Naive thymus-derived CD4-positive, alpha-beta T cell (primary cell): ENCODE measurements around the gene OR4C5. TPM values are rescaled to one million over a fixed set of nuclear protein-coding genes. Genes with fewer than 3 reads are reported as not detected.
"Not testable (repeated sequence)": the region's sequence is repeated elsewhere in the genome, so short reads cannot be mapped to it uniquely, and the experiment has no call there.

Experiments used
- ATAC-seq: fragments of 150-1000 bp; cut with Tn5 transposase; 2 replicates; pipeline ENCODE4 v1.10.0; 2021; ENCODE audit warnings: mild to moderate bottlenecking, moderate library complexity
- CTCF ChIA-PET: fragments of 350-600 bp; sonication (Branson Sonifier 250); formaldehyde crosslinking; loops from one replicate; lab custom pipeline; 2021; ENCODE audit warnings: antibody characterized with exemption; lab: Charles Lee
- POLR2A ChIA-PET: fragments of 350-600 bp; sonication (Branson Sonifier 250); formaldehyde crosslinking; loops from one replicate; lab custom pipeline; 2021; ENCODE audit warnings: antibody characterized with exemption, inconsistent platforms; lab: Charles Lee
- DNase-seq, 9 donors: peaks; one replicate each; pipeline versions ENCODE4 v3.0.0 to v3.0.0-alpha.2; 2020 to 2022; ENCODE audit warnings: mixed read lengths in 1 of 9
- H3K27ac ChIP-seq: one replicate; pipeline ENCODE4 v1.7.0; 2013; ENCODE audit warnings: mild to moderate bottlenecking, low read depth, low read length, moderate library complexity
- H3K27me3 ChIP-seq, 2 donors: one replicate each; pipeline ENCODE4 v1.7.0; 2013; ENCODE audit warnings: low read length in 2 of 2, mild to moderate bottlenecking in 2 of 2, moderate library complexity in 2 of 2; ENCODE audit not compliant: control insufficient read depth in 2 of 2, insufficient read depth in 2 of 2
- H3K36me3 ChIP-seq, 3 experiments: 1 replicate in 2 of 3; 2 replicates in 1 of 3; pipeline ENCODE4 v1.7.0; 2013; ENCODE audit warnings: low read length in 3 of 3, mild to moderate bottlenecking in 3 of 3, moderate library complexity in 1 of 3; ENCODE audit not compliant: insufficient read depth in 3 of 3, control insufficient read depth in 2 of 3
- H3K4me1 ChIP-seq, 2 donors: one replicate each; pipeline ENCODE4 v1.7.0; 2013; ENCODE audit warnings: low read length in 2 of 2, mild to moderate bottlenecking in 2 of 2, moderate library complexity in 1 of 2; ENCODE audit not compliant: control insufficient read depth in 2 of 2, insufficient read depth in 2 of 2
- H3K4me3 ChIP-seq: 2 replicates; pipeline ENCODE4 v1.7.0; 2013; ENCODE audit warnings: mild to moderate bottlenecking, low read length
- H3K9me3 ChIP-seq, 3 experiments: 1 replicate in 2 of 3; 2 replicates in 1 of 3; pipeline ENCODE4 v1.7.0; 2013; ENCODE audit warnings: low read length in 3 of 3; ENCODE audit not compliant: control insufficient read depth in 2 of 3
- H3K27ac Mint-ChIP-seq, 9 donors: one replicate each; pipeline ENCODE4 v1.8.0; 2020 to 2022; ENCODE audit warnings: mixed read lengths in 9 of 9, mild to moderate bottlenecking in 8 of 9, moderate library complexity in 5 of 9, inconsistent platforms in 2 of 9
- H3K27me3 Mint-ChIP-seq, 5 donors: one replicate each; pipeline ENCODE4 v1.8.0; 2021 to 2022; ENCODE audit warnings: mixed read lengths in 5 of 5, mild to moderate bottlenecking in 1 of 5
- H3K36me3 Mint-ChIP-seq, 5 donors: one replicate each; pipeline ENCODE4 v1.8.0; 2020 to 2022; ENCODE audit warnings: mixed read lengths in 5 of 5, mild to moderate bottlenecking in 3 of 5, inconsistent platforms in 1 of 5
- H3K4me1 Mint-ChIP-seq, 7 donors: one replicate each; pipeline ENCODE4 v1.8.0; 2020 to 2022; ENCODE audit warnings: mixed read lengths in 7 of 7, mild to moderate bottlenecking in 3 of 7, inconsistent platforms in 1 of 7
- H3K4me3 Mint-ChIP-seq, 10 donors: one replicate each; pipeline ENCODE4 v1.8.0; 2020 to 2022; ENCODE audit warnings: mild to moderate bottlenecking in 10 of 10, mixed read lengths in 10 of 10, moderate library complexity in 6 of 10, inconsistent platforms in 2 of 10
- H3K9me3 Mint-ChIP-seq, 11 donors: one replicate each; pipeline ENCODE4 v1.8.0; 2020 to 2022; ENCODE audit warnings: mixed read lengths in 11 of 11, mild to moderate bottlenecking in 4 of 11, inconsistent platforms in 1 of 11, moderate library complexity in 1 of 11
- intact Hi-C, 2 donors: fragments of 100-400 bp; cut with micrococcal nuclease; formaldehyde crosslinking; loops; one replicate each; pipeline ENCODE4 v1.15.1; 2023
- polyA plus RNA-seq, 2 donors: library from polyadenylated mRNA; unstranded; fragments of 300-500 nt; fragmentation: Illumina TruSeq; gene quantifications; one replicate each; pipeline ENCODE4 v1.2.3, GENCODE V29; 2021
- total RNA-seq, 6 experiments: library from RNA in 5 of 6; stranded (reverse) in 5 of 6; gene quantifications; 1 replicate in 5 of 6; 2 replicates in 1 of 6; pipeline ENCODE4 v1.2.3 and lab custom pipeline; 2021 to 2026

OR4C5 gene
- total and polyA plus RNA-seq, 7 experiments from 2014 or later: not detected

DNA sequence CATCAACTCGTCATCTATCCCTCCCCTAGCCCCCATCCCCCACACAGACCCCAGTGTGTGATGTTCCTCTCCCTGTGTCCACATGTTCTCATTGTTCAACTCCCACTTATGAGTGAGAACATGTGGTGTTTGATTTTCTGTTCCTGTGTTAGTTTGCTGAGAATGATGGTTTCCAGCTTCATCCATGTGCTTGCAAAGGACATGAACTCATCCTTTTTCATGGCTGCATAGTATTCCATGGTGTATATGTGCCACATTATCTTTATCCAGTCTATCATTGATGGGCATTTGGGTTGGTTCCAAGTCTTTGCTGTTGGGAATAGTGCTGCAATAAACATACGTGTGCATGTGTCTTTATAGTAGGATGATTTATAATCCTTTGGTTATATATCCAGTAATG lies 23.8 kb downstream of the OR4C5 start:
- POLR2A ChIA-PET, H3K27ac ChIP-seq, CTCF ChIA-PET, intact Hi-C loops, H3K27ac Mint-ChIP-seq, H3K27me3 ChIP-seq, H3K4me3 ChIP-seq, H3K9me3 ChIP-seq, H3K27me3 Mint-ChIP-seq, ATAC-seq, DNase-seq, H3K36me3 ChIP-seq, H3K4me3 Mint-ChIP-seq: not testable (repeated sequence)
- peaks cover 13 to 39% (median 35%) of the 10 kb centered on the region in 7 donors for H3K4me1 Mint-ChIP-seq
- peaks cover 4 to 16% (median 5%) of the 10 kb centered on the region in 5 donors for H3K36me3 Mint-ChIP-seq
- H3K4me1 ChIP-seq: peaks cover 8 to 14% of the 10 kb centered on the region in 2 donors
- H3K9me3 Mint-ChIP-seq: peaks cover 4 to 36% (median 20%) of the 10 kb centered on the region in 11 donors

DNA sequence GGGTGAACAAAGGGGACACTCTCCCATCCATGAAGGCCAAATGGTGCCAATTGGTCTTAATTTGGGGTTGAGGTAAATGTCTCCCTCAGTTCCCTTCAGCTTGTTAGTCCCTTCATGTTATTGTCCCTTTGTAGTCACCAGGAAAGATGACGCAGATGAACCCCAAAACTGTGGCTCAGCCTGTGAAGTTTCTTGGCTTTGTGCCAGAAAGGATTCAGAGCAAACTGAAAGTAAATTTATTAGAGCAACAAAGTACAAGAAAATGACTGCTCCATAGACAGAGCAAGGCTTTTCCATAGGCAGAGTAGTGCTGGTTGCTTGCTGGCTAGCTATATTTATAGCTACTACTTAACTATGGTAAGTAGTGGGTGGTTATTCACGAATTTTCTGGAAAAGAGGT lies 24.8 kb downstream of the OR4C5 start:
- H3K9me3 ChIP-seq: peaks cover 0 to 5% (median 4%) of the 10 kb centered on the region in 3 experiments
- peaks cover 7 to 30% (median 27%) of the 10 kb centered on the region in 7 donors for H3K4me1 Mint-ChIP-seq
- DNase-seq (peak in 6 of 9 donors; percentile 9 to 43 (median 20)), ATAC-seq (peak; percentile 22)
- H3K27ac Mint-ChIP-seq: peak overlapping the region in 1 of 9 donors; percentile 21
- CTCF ChIA-PET: no interaction called here
- peaks cover 0 to 3% (median 0%) of the 10 kb centered on the region in 5 donors for H3K27me3 Mint-ChIP-seq
- peaks cover 8 to 14% of the 10 kb centered on the region in 2 donors for H3K4me1 ChIP-seq
- peaks cover 2 to 11% (median 5%) of the 10 kb centered on the region in 5 donors for H3K36me3 Mint-ChIP-seq
- intact Hi-C loops: no loop called here
- H3K4me3 ChIP-seq: peak overlapping the region; percentile 17
- no peak overlapping the region for H3K27ac ChIP-seq
- H3K9me3 Mint-ChIP-seq: peaks cover 4 to 25% (median 17%) of the 10 kb centered on the region in 11 donors
- H3K36me3 ChIP-seq: no peaks in the 10 kb centered on the region
- peak overlapping the region in 5 of 10 donors; percentile 7 to 45 (median 19) for H3K4me3 Mint-ChIP-seq
- H3K27me3 ChIP-seq: no peaks in the 10 kb centered on the region
- POLR2A ChIA-PET: no interaction called here

DNA sequence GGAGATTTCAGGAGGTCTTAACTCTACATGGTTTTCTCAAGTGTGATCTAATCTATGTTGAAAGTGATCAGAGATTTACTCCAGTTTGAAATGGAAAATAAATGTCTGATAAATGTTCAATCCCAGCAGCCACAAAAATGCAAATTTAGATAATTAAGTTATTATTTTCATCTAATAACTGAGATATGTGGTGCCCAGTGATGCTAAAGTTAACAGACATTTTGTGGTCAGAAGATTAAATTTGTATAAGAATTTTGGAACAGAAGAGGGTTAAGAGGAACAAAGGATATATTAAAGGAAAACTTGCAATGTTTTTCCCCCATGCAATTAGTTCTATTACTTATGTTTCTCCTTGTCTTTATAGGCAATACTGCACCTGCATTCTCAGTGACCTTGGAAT lies 41.6 kb downstream of the OR4C5 start, which contains the start of gene OR4C3:
Gene OR4C3 (plus strand): TSS at position 301 of the 400 bp plus-strand sequence. CDS start 102 bp downstream, outside the sequence.
- POLR2A ChIA-PET, H3K36me3 Mint-ChIP-seq, DNase-seq, intact Hi-C loops, H3K4me1 Mint-ChIP-seq, H3K4me3 ChIP-seq, H3K36me3 ChIP-seq, H3K27ac ChIP-seq, H3K4me1 ChIP-seq, H3K27ac Mint-ChIP-seq, H3K27me3 ChIP-seq, H3K9me3 ChIP-seq, H3K9me3 Mint-ChIP-seq, ATAC-seq, CTCF ChIA-PET, H3K4me3 Mint-ChIP-seq: not testable (repeated sequence)
- H3K27me3 Mint-ChIP-seq: peaks cover 0 to 13% (median 6%) of the 10 kb centered on the region in 5 donors

DNA sequence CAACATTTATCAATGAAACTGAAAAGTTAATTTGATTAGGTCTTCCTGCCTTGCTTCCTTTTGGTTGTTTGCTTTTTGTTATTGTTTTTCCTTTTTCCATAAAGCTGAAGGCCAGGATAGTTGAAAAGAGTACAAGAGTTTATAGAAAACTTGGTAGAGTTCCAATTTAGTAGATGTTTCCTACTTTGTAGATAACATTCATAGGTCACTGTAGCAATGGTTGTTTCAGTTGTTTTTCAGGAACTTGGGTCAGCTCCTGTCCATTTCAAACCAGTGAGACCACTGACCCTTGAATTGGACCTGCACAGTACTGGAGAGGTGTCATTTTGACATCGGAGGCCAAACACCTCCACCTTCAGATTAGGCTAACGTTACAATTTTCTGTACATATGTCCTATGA lies 46.5 kb downstream of the OR4C5 start:
- POLR2A ChIA-PET, H3K27ac ChIP-seq, H3K4me1 ChIP-seq, H3K9me3 ChIP-seq, ATAC-seq, H3K4me3 ChIP-seq, CTCF ChIA-PET, H3K4me3 Mint-ChIP-seq, H3K4me1 Mint-ChIP-seq, intact Hi-C loops, H3K27me3 ChIP-seq, H3K27ac Mint-ChIP-seq, H3K36me3 ChIP-seq, H3K36me3 Mint-ChIP-seq, DNase-seq, H3K9me3 Mint-ChIP-seq: not testable (repeated sequence)
- peaks cover 0 to 18% (median 11%) of the 10 kb centered on the region in 5 donors for H3K27me3 Mint-ChIP-seq

Other genes starting within 250 kb of the OR4C5 start
- gene OR4B1, start 149.7 kb downstream of the OR4C5 start, total RNA-seq: not detected
- not detected for gene OR4B1, start 149.7 kb downstream of the OR4C5 start, polyA plus RNA-seq
- gene OR4X2, start 121.4 kb downstream of the OR4C5 start, total RNA-seq: not detected
- not detected for gene OR4X2, start 121.4 kb downstream of the OR4C5 start, polyA plus RNA-seq
- not detected for gene OR4X1, start 102.6 kb downstream of the OR4C5 start, total RNA-seq
- gene OR4X1, start 102.6 kb downstream of the OR4C5 start, polyA plus RNA-seq: not detected
- gene OR4S1, start 60.2 kb downstream of the OR4C5 start, total RNA-seq: not detected
- not detected for gene OR4S1, start 60.2 kb downstream of the OR4C5 start, polyA plus RNA-seq
- gene OR4C3, start 41.5 kb downstream of the OR4C5 start, total RNA-seq: not detected
- gene OR4C3, start 41.5 kb downstream of the OR4C5 start, polyA plus RNA-seq: not detected
- gene OR4A47, start 122.3 kb upstream of the OR4C5 start, total RNA-seq: not detected
- not detected for gene OR4A47, start 122.3 kb upstream of the OR4C5 start, polyA plus RNA-seq